Hepatocyte (in vitro differentiated cells): ENCODE measurements around the gene C9.

ENCODE experiments used
- EZH2 ChIP-seq: fragments of 200-600 bp; sonication (generic); IDR thresholded peaks from 2 replicates; pipeline ENCODE4 v1.6.1; 2016; ENCODE audit warnings: antibody characterized with exemption, mild to moderate bottlenecking, borderline replicate concordance
- TF ChIP-seq, protein P1 (sequence below): fragments of 200-600 bp; sonication (generic); IDR thresholded peaks from 2 replicates; pipeline ENCODE4 v1.5.1; 2016; ENCODE audit warnings: antibody characterized with exemption, mild to moderate bottlenecking; ENCODE audit not compliant: poor library complexity

DNA sequence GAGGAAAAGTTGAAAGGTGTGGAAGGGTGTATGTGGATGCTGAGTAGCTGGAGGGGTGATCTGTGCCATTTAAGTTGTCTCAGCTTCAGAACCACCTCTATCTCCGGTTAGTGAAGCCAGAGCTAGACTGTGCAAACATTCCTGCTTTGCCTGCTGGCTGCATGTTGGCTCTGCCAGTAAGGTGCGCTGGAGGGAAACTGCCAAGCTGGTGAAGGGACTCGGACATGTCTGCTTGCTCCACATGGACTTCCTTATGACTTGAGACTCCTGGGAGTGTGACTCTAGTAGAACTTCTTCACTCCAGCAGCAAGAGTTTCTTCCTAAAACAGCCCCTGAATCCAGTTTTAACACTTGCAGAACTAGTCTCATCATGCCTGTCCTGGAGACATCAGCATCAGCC, 32.5 kb upstream of the C9 start:
- TF ChIP-seq, protein P1, sequence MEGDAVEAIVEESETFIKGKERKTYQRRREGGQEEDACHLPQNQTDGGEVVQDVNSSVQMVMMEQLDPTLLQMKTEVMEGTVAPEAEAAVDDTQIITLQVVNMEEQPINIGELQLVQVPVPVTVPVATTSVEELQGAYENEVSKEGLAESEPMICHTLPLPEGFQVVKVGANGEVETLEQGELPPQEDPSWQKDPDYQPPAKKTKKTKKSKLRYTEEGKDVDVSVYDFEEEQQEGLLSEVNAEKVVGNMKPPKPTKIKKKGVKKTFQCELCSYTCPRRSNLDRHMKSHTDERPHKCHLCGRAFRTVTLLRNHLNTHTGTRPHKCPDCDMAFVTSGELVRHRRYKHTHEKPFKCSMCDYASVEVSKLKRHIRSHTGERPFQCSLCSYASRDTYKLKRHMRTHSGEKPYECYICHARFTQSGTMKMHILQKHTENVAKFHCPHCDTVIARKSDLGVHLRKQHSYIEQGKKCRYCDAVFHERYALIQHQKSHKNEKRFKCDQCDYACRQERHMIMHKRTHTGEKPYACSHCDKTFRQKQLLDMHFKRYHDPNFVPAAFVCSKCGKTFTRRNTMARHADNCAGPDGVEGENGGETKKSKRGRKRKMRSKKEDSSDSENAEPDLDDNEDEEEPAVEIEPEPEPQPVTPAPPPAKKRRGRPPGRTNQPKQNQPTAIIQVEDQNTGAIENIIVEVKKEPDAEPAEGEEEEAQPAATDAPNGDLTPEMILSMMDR, result no peak
- TF ChIP-seq EZH2, result no peak
